Trophoblast cell (in vitro differentiated cells and primary cell): ENCODE data around the gene RGS3.

ENCODE experiments used
- DNase-seq, 2 donors: peaks; one replicate each; pipeline ENCODE4 v3.0.0-alpha.2; 2016
- H2AFZ ChIP-seq: 2 replicates; pipeline ENCODE4 v1.6.1; 2013; ENCODE audit warnings: low read length, moderate library complexity, mild to moderate bottlenecking; ENCODE audit not compliant: insufficient read depth, poor library complexity
- H2AK5ac ChIP-seq: 2 replicates; pipeline ENCODE4 v1.6.1; 2013; ENCODE audit warnings: mild to moderate bottlenecking, low read length
- H2BK120ac ChIP-seq: 2 replicates; pipeline ENCODE4 v1.6.1; 2013; ENCODE audit warnings: low read length, mild to moderate bottlenecking, moderate library complexity; ENCODE audit not compliant: insufficient read depth, poor library complexity
- H2BK12ac ChIP-seq: 2 replicates; pipeline ENCODE4 v1.6.1; 2013; ENCODE audit warnings: mild to moderate bottlenecking, low read length, moderate library complexity
- H2BK5ac ChIP-seq: 2 replicates; pipeline ENCODE4 v1.6.1; 2013; ENCODE audit warnings: low read length, low read depth, moderate library complexity, mild to moderate bottlenecking; ENCODE audit not compliant: poor library complexity
- H3K14ac ChIP-seq: 2 replicates; pipeline ENCODE4 v1.6.1; 2013; ENCODE audit warnings: mild to moderate bottlenecking, low read length
- H3K18ac ChIP-seq: 2 replicates; pipeline ENCODE4 v1.6.1; 2013; ENCODE audit warnings: mild to moderate bottlenecking, low read length
- H3K23ac ChIP-seq: 2 replicates; pipeline ENCODE4 v1.6.1; 2013; ENCODE audit warnings: low read length
- H3K27ac ChIP-seq: 2 replicates; pipeline ENCODE4 v1.5.1; 2013; ENCODE audit warnings: low read depth, mild to moderate bottlenecking, inconsistent platforms, low read length, moderate library complexity
- H3K27me3 ChIP-seq: 2 replicates; pipeline ENCODE4 v1.6.1; 2013; ENCODE audit warnings: inconsistent platforms, mild to moderate bottlenecking, low read length, moderate library complexity; ENCODE audit not compliant: insufficient read depth
- H3K36me3 ChIP-seq, 2 experiments: 1 replicate in 1 of 2; 2 replicates in 1 of 2; pipeline ENCODE4 v1.6.1; 2013; ENCODE audit warnings: low read length in 2 of 2, mild to moderate bottlenecking in 2 of 2, moderate library complexity in 1 of 2; ENCODE audit not compliant: insufficient read depth in 2 of 2, control insufficient read depth in 1 of 2
- H3K4ac ChIP-seq: 2 replicates; pipeline ENCODE4 v1.6.1; 2013; ENCODE audit warnings: low read depth, mild to moderate bottlenecking, low read length, moderate library complexity
- H3K4me1 ChIP-seq, 2 experiments: 1 replicate in 1 of 2; 2 replicates in 1 of 2; pipeline ENCODE4 v1.6.1; 2013; ENCODE audit warnings: low read length in 2 of 2, mild to moderate bottlenecking in 2 of 2, moderate library complexity in 1 of 2; ENCODE audit not compliant: insufficient read depth in 2 of 2, control insufficient read depth in 1 of 2
- H3K4me2 ChIP-seq: 2 replicates; pipeline ENCODE4 v1.6.1; 2013; ENCODE audit warnings: inconsistent platforms, mild to moderate bottlenecking, low read length, moderate library complexity
- H3K4me3 ChIP-seq: 2 replicates; pipeline ENCODE4 v1.5.1; 2013; ENCODE audit warnings: mild to moderate bottlenecking, low read depth, low read length, inconsistent platforms
- H3K79me1 ChIP-seq: one replicate; pipeline ENCODE4 v1.6.1; 2013; ENCODE audit warnings: low read length
- H3K79me2 ChIP-seq: 2 replicates; pipeline ENCODE4 v1.6.1; 2013; ENCODE audit warnings: low read length, mild to moderate bottlenecking; ENCODE audit not compliant: control insufficient read depth, insufficient read depth, poor library complexity
- H3K9ac ChIP-seq: 2 replicates; pipeline ENCODE4 v1.6.1; 2013; ENCODE audit warnings: mild to moderate bottlenecking, low read length
- H3K9me3 ChIP-seq: 2 replicates; pipeline ENCODE4 v1.6.1; 2013; ENCODE audit warnings: low read depth, mild to moderate bottlenecking, control low read depth, inconsistent platforms, low read length; ENCODE audit not compliant: insufficient read depth
- H4K12ac ChIP-seq: 2 replicates; pipeline ENCODE4 v1.6.1; 2013; ENCODE audit warnings: low read depth, mild to moderate bottlenecking, low read length, moderate library complexity
- H4K8ac ChIP-seq: 2 replicates; pipeline ENCODE4 v1.6.1; 2013; ENCODE audit warnings: low read depth, mild to moderate bottlenecking, low read length, moderate library complexity
- H4K91ac ChIP-seq: one replicate; pipeline ENCODE4 v1.6.1; 2013; ENCODE audit warnings: low read depth, mild to moderate bottlenecking, low read length, moderate library complexity
- WGBS: extraction: QIAGEN DNeasy Blood & Tissue Kit; methylation state at CpG from one replicate; pipeline ENCODE4 v1.1.7; 2013; ENCODE audit warnings: missing lambda C conversion rate; ENCODE audit not compliant: insufficient read length, insufficient coverage; ENCODE audit errors: extremely low coverage; 5-methylcytosine and 5-hydroxymethylcytosine counted together

Gene RGS3

GRCh38 chr9:113504725-113505590 is 41.4 kb downstream of the RGS3 start:
- Histone ChIP-seq H2BK5ac (no peak overlapping the region), H3K4ac (no peak overlapping the region), H4K8ac (no peak overlapping the region), H2BK12ac (peak overlapping the region; percentile 42), H2BK120ac (peak overlapping the region; percentile 44), H3K9ac (no peak overlapping the region), H2AFZ (no peak overlapping the region), H4K12ac (no peak overlapping the region), H3K4me2 (no peak overlapping the region), H4K91ac (peak overlapping the region; percentile 36), H3K27me3 (no peaks in the 10 kb centered on the region), H3K14ac (peak overlapping the region; percentile 10), H3K27ac (peak overlapping the region; percentile 1), H3K18ac (peak overlapping the region; percentile 23), H3K4me1 (peaks cover 39 to 49% of the 10 kb centered on the region in 2 experiments), H3K23ac (no peak overlapping the region), H3K9me3 (no peaks in the 10 kb centered on the region), H3K79me2 (peaks cover 6% of the 10 kb centered on the region), H3K79me1 (peaks cover 44% of the 10 kb centered on the region), H3K36me3 (peaks cover 0 to 9% of the 10 kb centered on the region in 2 experiments), H3K4me3 (no peak overlapping the region), H2AK5ac (peak overlapping the region; percentile 80)
- DNase-seq, result peak; percentile 54 to 56
- WGBS, result no CpG with 5 or more reads among the region's 9 CpGs

DNA sequence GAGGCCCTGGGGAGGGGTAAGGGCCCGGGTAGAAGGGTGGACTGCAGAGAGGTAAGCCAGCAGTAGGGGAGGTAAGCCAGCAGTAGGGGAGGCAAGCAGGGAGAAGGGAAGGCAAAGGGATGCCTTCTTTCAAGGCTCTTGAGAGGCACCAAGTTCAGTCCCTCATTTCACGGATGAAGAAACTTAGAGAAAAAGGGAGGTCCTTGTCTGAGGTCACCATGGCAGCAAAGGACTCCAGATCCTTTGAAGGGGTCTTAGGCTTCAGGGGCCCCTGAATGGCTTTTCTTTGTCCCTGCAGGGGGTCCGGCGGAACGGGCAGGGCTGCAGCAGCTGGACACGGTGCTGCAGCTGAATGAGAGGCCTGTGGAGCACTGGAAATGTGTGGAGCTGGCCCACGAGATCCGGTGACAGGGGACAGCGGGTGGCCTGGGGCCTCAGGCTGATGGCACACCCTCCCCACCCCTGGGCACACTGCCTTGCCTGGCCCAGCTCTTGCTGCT is 42.6 kb downstream of the RGS3 start:
- DNase-seq, result no peak
- Histone ChIP-seq H3K4ac (no peak overlapping the region), H2BK5ac (peak overlapping the region; percentile 29), H3K4me2 (no peak overlapping the region), H2BK120ac (peak overlapping the region; percentile 45), H3K79me2 (peaks cover 6% of the 10 kb centered on the region), H4K8ac (peak overlapping the region; percentile 20), H3K18ac (peak overlapping the region; percentile 27), H3K4me3 (no peak overlapping the region), H3K36me3 (peaks cover 0 to 9% of the 10 kb centered on the region in 2 experiments), H2AK5ac (peak overlapping the region; percentile 31), H4K91ac (peak overlapping the region; percentile 66), H4K12ac (no peak overlapping the region), H3K4me1 (peaks cover 38 to 46% of the 10 kb centered on the region in 2 experiments), H3K23ac (no peak overlapping the region), H2BK12ac (peak overlapping the region; percentile 74), H3K9me3 (no peaks in the 10 kb centered on the region), H3K14ac (peak overlapping the region; percentile 31), H2AFZ (no peak overlapping the region), H3K9ac (no peak overlapping the region), H3K79me1 (peaks cover 44% of the 10 kb centered on the region), H3K27ac (no peak overlapping the region), H3K27me3 (no peaks in the 10 kb centered on the region)
- no CpG with 5 or more reads among the region's 9 CpGs for WGBS

DNA sequence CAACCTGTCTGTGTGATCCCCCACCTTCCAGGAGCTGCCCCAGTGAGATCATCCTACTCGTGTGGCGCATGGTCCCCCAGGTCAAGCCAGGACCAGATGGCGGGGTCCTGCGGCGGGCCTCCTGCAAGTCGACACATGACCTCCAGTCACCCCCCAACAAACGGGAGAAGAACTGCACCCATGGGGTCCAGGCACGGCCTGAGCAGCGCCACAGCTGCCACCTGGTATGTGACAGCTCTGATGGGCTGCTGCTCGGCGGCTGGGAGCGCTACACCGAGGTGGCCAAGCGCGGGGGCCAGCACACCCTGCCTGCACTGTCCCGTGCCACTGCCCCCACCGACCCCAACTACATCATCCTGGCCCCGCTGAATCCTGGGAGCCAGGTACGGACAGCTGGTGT is 43.7 kb downstream of the RGS3 start:
- no peak overlapping the region for H3K4me2 ChIP-seq
- H3K4me3 ChIP-seq, result no peak overlapping the region
- H3K36me3 ChIP-seq, result peaks cover 0 to 9% of the 10 kb centered on the region in 2 experiments
- peak overlapping the region; percentile 42 for H3K14ac ChIP-seq
- H3K27ac ChIP-seq, result no peak overlapping the region
- peak overlapping the region; percentile 3 for H4K91ac ChIP-seq
- no peak overlapping the region for H4K8ac ChIP-seq
- peak overlapping the region; percentile 51 for H2AK5ac ChIP-seq
- no peak overlapping the region for H2BK120ac ChIP-seq
- WGBS, result no CpG with 5 or more reads among the region's 19 CpGs
- H3K79me2 ChIP-seq, result peaks cover 4% of the 10 kb centered on the region
- H3K27me3 ChIP-seq, result no peaks in the 10 kb centered on the region
- H3K79me1 ChIP-seq, result peaks cover 35% of the 10 kb centered on the region
- no peak for DNase-seq
- H3K9me3 ChIP-seq, result no peaks in the 10 kb centered on the region
- H3K9ac ChIP-seq, result no peak overlapping the region
- H2BK5ac ChIP-seq, result no peak overlapping the region
- no peak overlapping the region for H2AFZ ChIP-seq
- H3K23ac ChIP-seq, result no peak overlapping the region
- peak overlapping the region; percentile 50 for H2BK12ac ChIP-seq
- H3K18ac ChIP-seq, result peak overlapping the region; percentile 26
- H3K4ac ChIP-seq, result no peak overlapping the region
- peaks cover 29 to 38% of the 10 kb centered on the region in 2 experiments for H3K4me1 ChIP-seq
- H4K12ac ChIP-seq, result no peak overlapping the region

- Histone ChIP-seq H3K9ac (no peak overlapping the region), H3K4ac (no peak overlapping the region), H3K14ac (no peak overlapping the region), H3K4me2 (no peak overlapping the region), H2AFZ (no peak overlapping the region), H3K4me3 (no peak overlapping the region), H3K27me3 (no peaks in the 10 kb centered on the region), H3K27ac (no peak overlapping the region), H4K91ac (peak overlapping the region; percentile 16), H2AK5ac (peak overlapping the region; percentile 38), H4K12ac (no peak overlapping the region), H3K23ac (no peak overlapping the region), H3K4me1 (peaks cover 19 to 31% of the 10 kb centered on the region in 2 experiments), H2BK120ac (no peak overlapping the region), H3K18ac (peak overlapping the region; percentile 10), H2BK5ac (no peak overlapping the region), H3K79me2 (peaks cover 2% of the 10 kb centered on the region), H2BK12ac (no peak overlapping the region), H3K9me3 (no peaks in the 10 kb centered on the region), H3K36me3 (peaks cover 0 to 9% of the 10 kb centered on the region in 2 experiments), H3K79me1 (peaks cover 25% of the 10 kb centered on the region), H4K8ac (no peak overlapping the region)
- no CpG with 5 or more reads among the region's 10 CpGs for WGBS
- no peak for DNase-seq
These were observed 44.7 kb downstream of the RGS3 start for GRCh38 chr9:113508111-113508749.
